ENCODE results near the gene SSR1. TPM values are rescaled to one million over a fixed set of nuclear protein-coding genes. Genes with fewer than 3 reads are reported as not detected.
"Not testable (repeated sequence)": the region's sequence is repeated elsewhere in the genome, so short reads cannot be mapped to it uniquely, and the experiment has no call there.

The SSR1 gene
- polyA plus RNA-seq, 1 donor from 2014 or later = 53.0 TPM

DNA sequence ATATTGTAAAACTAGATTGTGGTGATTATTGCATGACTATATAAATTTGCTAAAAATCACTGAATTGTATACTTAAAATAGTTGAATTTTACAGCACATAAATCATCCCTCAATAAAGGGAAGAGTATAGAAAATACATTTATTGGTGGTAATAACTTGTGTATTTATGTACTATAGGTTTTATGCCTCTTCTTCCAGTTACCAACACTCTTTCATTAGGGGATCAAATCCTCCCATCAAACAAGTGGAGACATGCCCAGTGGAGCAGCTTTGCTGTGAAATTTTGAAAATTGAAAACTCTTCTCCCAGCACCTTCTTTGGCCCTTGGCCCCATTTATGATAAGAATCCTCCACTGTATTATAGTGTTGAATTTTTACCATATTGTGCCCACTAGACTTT is 10.1 kb upstream of the SSR1 start:
- no peaks in the 10 kb centered on the region for H4K20me1 ChIP-seq (ENCODE audit: insufficient read depth)
- H3K27ac ChIP-seq (ENCODE audit: low read length) = no peak overlapping the region
- no peak overlapping the region for H3K4me2 ChIP-seq (ENCODE audit: low read length)
- no peaks in the 10 kb centered on the region for H3K36me3 ChIP-seq (ENCODE audit: insufficient read depth, low read length)
- H3K9me2 ChIP-seq (ENCODE audit: insufficient read depth, low read length) = no peaks in the 10 kb centered on the region
- no peaks in the 10 kb centered on the region for H3K9me3 ChIP-seq (ENCODE audit: low read length)
- H3K27me3 ChIP-seq (ENCODE audit: insufficient read depth, low read depth, low read length) = no peaks in the 10 kb centered on the region
- H3K79me2 ChIP-seq (replicated peaks; ENCODE audit: insufficient read depth, low read length) = no peaks in the 10 kb centered on the region
- no peaks in the 10 kb centered on the region for H3F3A ChIP-seq (ENCODE audit: insufficient read depth, low read length, poor library complexity, severe bottlenecking)
- no peak overlapping the region for H2AFZ ChIP-seq (ENCODE audit: low read depth, low read length)
- TF ChIP-seq, protein P1, sequence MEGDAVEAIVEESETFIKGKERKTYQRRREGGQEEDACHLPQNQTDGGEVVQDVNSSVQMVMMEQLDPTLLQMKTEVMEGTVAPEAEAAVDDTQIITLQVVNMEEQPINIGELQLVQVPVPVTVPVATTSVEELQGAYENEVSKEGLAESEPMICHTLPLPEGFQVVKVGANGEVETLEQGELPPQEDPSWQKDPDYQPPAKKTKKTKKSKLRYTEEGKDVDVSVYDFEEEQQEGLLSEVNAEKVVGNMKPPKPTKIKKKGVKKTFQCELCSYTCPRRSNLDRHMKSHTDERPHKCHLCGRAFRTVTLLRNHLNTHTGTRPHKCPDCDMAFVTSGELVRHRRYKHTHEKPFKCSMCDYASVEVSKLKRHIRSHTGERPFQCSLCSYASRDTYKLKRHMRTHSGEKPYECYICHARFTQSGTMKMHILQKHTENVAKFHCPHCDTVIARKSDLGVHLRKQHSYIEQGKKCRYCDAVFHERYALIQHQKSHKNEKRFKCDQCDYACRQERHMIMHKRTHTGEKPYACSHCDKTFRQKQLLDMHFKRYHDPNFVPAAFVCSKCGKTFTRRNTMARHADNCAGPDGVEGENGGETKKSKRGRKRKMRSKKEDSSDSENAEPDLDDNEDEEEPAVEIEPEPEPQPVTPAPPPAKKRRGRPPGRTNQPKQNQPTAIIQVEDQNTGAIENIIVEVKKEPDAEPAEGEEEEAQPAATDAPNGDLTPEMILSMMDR (IDR thresholded peaks at IDR 0.05; ENCODE audit: poor library complexity, severe bottlenecking) = no peak
- no peak for TF ChIP-seq RAD21 (conservative IDR thresholded peaks at IDR 0.05)
- TF ChIP-seq MXI1 (conservative IDR thresholded peaks at IDR 0.05; ENCODE audit: poor library complexity, severe bottlenecking) = no peak
- TF ChIP-seq EP300 (conservative IDR thresholded peaks at IDR 0.05; ENCODE audit: poor library complexity, severe bottlenecking) = no peak
- TF ChIP-seq, protein P2, sequence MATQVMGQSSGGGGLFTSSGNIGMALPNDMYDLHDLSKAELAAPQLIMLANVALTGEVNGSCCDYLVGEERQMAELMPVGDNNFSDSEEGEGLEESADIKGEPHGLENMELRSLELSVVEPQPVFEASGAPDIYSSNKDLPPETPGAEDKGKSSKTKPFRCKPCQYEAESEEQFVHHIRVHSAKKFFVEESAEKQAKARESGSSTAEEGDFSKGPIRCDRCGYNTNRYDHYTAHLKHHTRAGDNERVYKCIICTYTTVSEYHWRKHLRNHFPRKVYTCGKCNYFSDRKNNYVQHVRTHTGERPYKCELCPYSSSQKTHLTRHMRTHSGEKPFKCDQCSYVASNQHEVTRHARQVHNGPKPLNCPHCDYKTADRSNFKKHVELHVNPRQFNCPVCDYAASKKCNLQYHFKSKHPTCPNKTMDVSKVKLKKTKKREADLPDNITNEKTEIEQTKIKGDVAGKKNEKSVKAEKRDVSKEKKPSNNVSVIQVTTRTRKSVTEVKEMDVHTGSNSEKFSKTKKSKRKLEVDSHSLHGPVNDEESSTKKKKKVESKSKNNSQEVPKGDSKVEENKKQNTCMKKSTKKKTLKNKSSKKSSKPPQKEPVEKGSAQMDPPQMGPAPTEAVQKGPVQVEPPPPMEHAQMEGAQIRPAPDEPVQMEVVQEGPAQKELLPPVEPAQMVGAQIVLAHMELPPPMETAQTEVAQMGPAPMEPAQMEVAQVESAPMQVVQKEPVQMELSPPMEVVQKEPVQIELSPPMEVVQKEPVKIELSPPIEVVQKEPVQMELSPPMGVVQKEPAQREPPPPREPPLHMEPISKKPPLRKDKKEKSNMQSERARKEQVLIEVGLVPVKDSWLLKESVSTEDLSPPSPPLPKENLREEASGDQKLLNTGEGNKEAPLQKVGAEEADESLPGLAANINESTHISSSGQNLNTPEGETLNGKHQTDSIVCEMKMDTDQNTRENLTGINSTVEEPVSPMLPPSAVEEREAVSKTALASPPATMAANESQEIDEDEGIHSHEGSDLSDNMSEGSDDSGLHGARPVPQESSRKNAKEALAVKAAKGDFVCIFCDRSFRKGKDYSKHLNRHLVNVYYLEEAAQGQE (IDR thresholded peaks at IDR 0.05; ENCODE audit: borderline replicate concordance) = no peak
- TF ChIP-seq SMC3 (conservative IDR thresholded peaks at IDR 0.05; ENCODE audit: poor library complexity) = no peak
- no peak for TF ChIP-seq TAF1 (IDR thresholded peaks at IDR 0.05; ENCODE audit: low read depth)
- no peak for TF ChIP-seq EZH2 (IDR thresholded peaks at IDR 0.05; ENCODE audit: borderline replicate concordance, insufficient read depth, low read length, poor library complexity, severe bottlenecking)
- no peak for TF ChIP-seq POLR2AphosphoS5 (IDR thresholded peaks at IDR 0.05)
- H3K4me3 ChIP-seq (ENCODE audit: low read length) = no peak overlapping the region
- no peak overlapping the region for H3K9ac ChIP-seq (ENCODE audit: low read length)

DNA sequence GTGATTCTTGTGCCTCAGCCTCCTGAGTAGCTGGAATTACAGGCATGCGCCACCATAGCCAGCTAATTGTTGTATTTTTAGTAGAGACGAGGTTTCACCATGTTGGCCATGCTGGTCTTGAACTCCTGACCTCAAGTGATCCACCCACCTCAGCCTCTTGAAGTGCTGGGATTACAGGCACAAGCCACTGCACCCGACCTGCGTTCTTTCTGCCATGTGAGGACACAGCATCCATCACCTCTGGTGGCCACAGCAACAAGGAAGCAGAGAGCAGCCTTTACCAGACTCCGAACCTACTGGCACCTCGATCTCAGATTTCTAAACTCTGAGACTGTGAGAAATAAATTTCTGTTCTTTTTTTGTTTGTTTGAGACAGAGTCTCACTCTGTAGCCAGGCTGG is 8.9 kb upstream of the SSR1 start:
- H3K4me3 ChIP-seq (ENCODE audit: low read length); H3K27ac ChIP-seq (ENCODE audit: low read length); H3K27me3 ChIP-seq (ENCODE audit: insufficient read depth, low read depth, low read length); H3K36me3 ChIP-seq (ENCODE audit: insufficient read depth, low read length); H3K79me2 ChIP-seq (replicated peaks; ENCODE audit: insufficient read depth, low read length); H3K4me2 ChIP-seq (ENCODE audit: low read length); H4K20me1 ChIP-seq (ENCODE audit: insufficient read depth); H3K9ac ChIP-seq (ENCODE audit: low read length); H3K9me2 ChIP-seq (ENCODE audit: insufficient read depth, low read length); H3K9me3 ChIP-seq (ENCODE audit: low read length); H3F3A ChIP-seq (ENCODE audit: insufficient read depth, low read length, poor library complexity, severe bottlenecking); H2AFZ ChIP-seq (ENCODE audit: low read depth, low read length): not testable (repeated sequence)

DNA sequence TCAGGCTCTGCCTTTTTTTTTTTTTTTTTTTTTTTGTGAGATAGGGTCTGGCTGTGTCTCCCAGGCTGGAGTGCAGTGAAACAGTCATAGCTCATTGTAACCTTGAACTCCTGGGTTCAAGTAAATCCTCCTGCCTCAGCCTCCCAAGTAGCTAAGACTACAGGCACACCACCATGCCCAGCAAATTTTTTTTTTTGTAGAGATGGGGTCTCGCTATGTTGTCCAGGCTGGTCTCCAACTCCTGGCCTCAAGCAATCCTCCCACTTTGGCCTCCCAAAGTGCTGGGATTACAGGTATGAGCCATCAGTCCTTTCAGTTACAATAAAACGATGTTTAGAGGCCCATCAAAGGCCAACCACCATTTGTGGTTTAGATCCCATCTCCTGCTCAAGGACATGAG is 6.4 kb upstream of the SSR1 start:
- not testable (repeated sequence) for H3K9me3 ChIP-seq (ENCODE audit: low read length); H2AFZ ChIP-seq (ENCODE audit: low read depth, low read length); H3K27me3 ChIP-seq (ENCODE audit: insufficient read depth, low read depth, low read length); H3F3A ChIP-seq (ENCODE audit: insufficient read depth, low read length, poor library complexity, severe bottlenecking); H3K9ac ChIP-seq (ENCODE audit: low read length); H3K4me2 ChIP-seq (ENCODE audit: low read length); H3K9me2 ChIP-seq (ENCODE audit: insufficient read depth, low read length); H3K27ac ChIP-seq (ENCODE audit: low read length); H4K20me1 ChIP-seq (ENCODE audit: insufficient read depth); H3K79me2 ChIP-seq (replicated peaks; ENCODE audit: insufficient read depth, low read length); H3K4me3 ChIP-seq (ENCODE audit: low read length); H3K36me3 ChIP-seq (ENCODE audit: insufficient read depth, low read length)

Measured in neural cell (in vitro differentiated cells).